Fibroblast of skin of abdomen (primary cell): ENCODE results near the gene NISCH.

Experiments used
- DNase-seq: peaks from one replicate; pipeline ENCODE4 v3.0.0-alpha.2; 2013

Gene NISCH

GRCh38 chr3:52447512-52448355 is 7.7 kb upstream of the NISCH start:
- DNase-seq: no peak

GRCh38 chr3:52450489-52451236 is 4.7 kb upstream of the NISCH start:
- no peak for DNase-seq

- no peak for DNase-seq
Observed at GRCh38 chr3:52451237-52452083, 3.9 kb upstream of the NISCH start.

GRCh38 chr3:52452126-52452525 is 3.3 kb upstream of the NISCH start:
- DNase-seq: no peak

GRCh38 chr3:52452570-52453221 is 2.7 kb upstream of the NISCH start:
- no peak for DNase-seq

GRCh38 chr3:52453496-52454249 is 1.7 kb upstream of the NISCH start, which contains the start of gene TNNC1:
Gene TNNC1, minus strand, starts transcription at chr3:52454041. Its CDS starts 26 bp downstream, at chr3:52454015.
- no peak for DNase-seq

- no peak for DNase-seq
Observed at GRCh38 chr3:52454250-52454937, 1.0 kb upstream of the NISCH start.

- DNase-seq: no peak
Observed at GRCh38 chr3:52454938-52455282, 494 bp upstream of the NISCH start.

GRCh38 chr3:52456169-52456799 is 880 bp downstream of the NISCH start:
- DNase-seq: peak; percentile 16

- DNase-seq: no peak
Observed at GRCh38 chr3:52456800-52457183, 1.4 kb downstream of the NISCH start.

GRCh38 chr3:52458031-52458760 is 2.8 kb downstream of the NISCH start:
- DNase-seq: no peak

- no peak for DNase-seq
Observed at GRCh38 chr3:52458770-52459545, 3.6 kb downstream of the NISCH start.

- DNase-seq: no peak
Observed at GRCh38 chr3:52461874-52462273, 6.5 kb downstream of the NISCH start.

GRCh38 chr3:52463416-52463815 is 8.0 kb downstream of the NISCH start:
- no peak for DNase-seq

- DNase-seq: peak; percentile 37
Observed at GRCh38 chr3:52468336-52468735, 12.9 kb downstream of the NISCH start.

GRCh38 chr3:52469001-52469400 is 13.6 kb downstream of the NISCH start:
- DNase-seq: no peak

GRCh38 chr3:52470920-52471319 is 15.5 kb downstream of the NISCH start:
- DNase-seq: no peak

- no peak for DNase-seq
Observed at GRCh38 chr3:52471371-52472238, 16.2 kb downstream of the NISCH start.
